Measurements from ENCODE around the gene CABLES2. TPM values are rescaled to one million over a fixed set of nuclear protein-coding genes. Genes with fewer than 3 reads are reported as not detected.

CABLES2 gene
- total and polyA plus RNA-seq, 2 donors (not counting 3 experiments of a cell fraction or from before 2014, with no cell fraction given), result 7.8 to 9.9 TPM

- no peak overlapping the region for H2AFZ ChIP-seq (ENCODE audit: low read depth, low read length)
- DNase-seq (ENCODE audit: low read depth, low spot score) (no peak), FAIRE-seq (no peak)
- CTCF ChIA-PET, result no interaction called here
- H3K79me2 ChIP-seq (ENCODE audit: control insufficient read depth, insufficient read depth, low read length), result no peaks in the 10 kb centered on the region
- H3K4me3 ChIP-seq (replicated peaks in 1 of 3; ENCODE audit: insufficient read depth in 1 of 3, low read depth in 1 of 3, low read length in 3 of 3), result no peak overlapping the region
- dilution Hi-C loops (cut with MboI; ENCODE audit: extremely low pct_ligation_motif_present, low sequenced_read_pairs) (no loop called here), intact Hi-C loops (cut with micrococcal nuclease) (no loop called here)
- H3K9me1 ChIP-seq (replicated peaks; ENCODE audit: control insufficient read depth, extremely low read depth, insufficient read depth, low read length), result no peaks in the 10 kb centered on the region
- POLR2A ChIA-PET, result no interaction called here
- no peak overlapping the region for H3K9ac ChIP-seq (replicated peaks; ENCODE audit: extremely low read depth, insufficient read depth, low read length)
- H3K4me2 ChIP-seq (ENCODE audit: insufficient read depth, low read length), result no peak overlapping the region
- H4K20me1 ChIP-seq (replicated peaks; ENCODE audit: control insufficient read depth, extremely low read depth, insufficient read depth, low read length), result no peaks in the 10 kb centered on the region
- no peaks in the 10 kb centered on the region for H3K9me3 ChIP-seq (replicated peaks; ENCODE audit: control insufficient read depth, insufficient read depth, low read length)
- H3K27ac ChIP-seq (ENCODE audit: insufficient read depth, low read depth, low read length), result no peak overlapping the region
- no peaks in the 10 kb centered on the region for H3K36me3 ChIP-seq (ENCODE audit: control insufficient read depth in 2 of 2, extremely low read depth in 1 of 2, insufficient read depth in 2 of 2, low read length in 2 of 2)
- H3K4me1 ChIP-seq (ENCODE audit: control insufficient read depth, extremely low read depth, insufficient read depth, low read length), result no peaks in the 10 kb centered on the region
- no TSS peak for BruUV-seq (replicated peaks)
- no peaks in the 10 kb centered on the region for H3K27me3 ChIP-seq (ENCODE audit: control insufficient read depth in 2 of 2, insufficient read depth in 2 of 2, low read length in 2 of 2)
- no peak for TF ChIP-seq MYC (IDR thresholded peaks at IDR 0.05; ENCODE audit: low read depth, low read length)
- TF ChIP-seq CTCF (IDR thresholded peaks at IDR 0.05; ENCODE audit: extremely low read depth in 1 of 2, insufficient read depth in 1 of 2, low read depth in 1 of 2, low read length in 2 of 2), result peak; percentile 12 to 35
Measured at GRCh38 chr20:62413896-62414481, 6.9 kb upstream of the CABLES2 start.

- Histone ChIP-seq H3K9me3 (replicated peaks; ENCODE audit: control insufficient read depth, insufficient read depth, low read length) (no peaks in the 10 kb centered on the region), H3K4me3 (replicated peaks in 1 of 3; ENCODE audit: insufficient read depth in 1 of 3, low read depth in 1 of 3, low read length in 3 of 3) (no peak overlapping the region), H4K20me1 (replicated peaks; ENCODE audit: control insufficient read depth, extremely low read depth, insufficient read depth, low read length) (no peaks in the 10 kb centered on the region), H3K36me3 (ENCODE audit: control insufficient read depth in 2 of 2, extremely low read depth in 1 of 2, insufficient read depth in 2 of 2, low read length in 2 of 2) (no peaks in the 10 kb centered on the region), H3K27ac (ENCODE audit: insufficient read depth, low read depth, low read length) (no peak overlapping the region), H3K4me1 (ENCODE audit: control insufficient read depth, extremely low read depth, insufficient read depth, low read length) (no peaks in the 10 kb centered on the region), H3K4me2 (ENCODE audit: insufficient read depth, low read length) (no peak overlapping the region), H3K9ac (replicated peaks; ENCODE audit: extremely low read depth, insufficient read depth, low read length) (no peak overlapping the region), H3K9me1 (replicated peaks; ENCODE audit: control insufficient read depth, extremely low read depth, insufficient read depth, low read length) (no peaks in the 10 kb centered on the region), H2AFZ (ENCODE audit: low read depth, low read length) (no peak overlapping the region), H3K79me2 (ENCODE audit: control insufficient read depth, insufficient read depth, low read length) (no peaks in the 10 kb centered on the region), H3K27me3 (ENCODE audit: control insufficient read depth in 2 of 2, insufficient read depth in 2 of 2, low read length in 2 of 2) (no peaks in the 10 kb centered on the region)
- FAIRE-seq (no peak), DNase-seq (ENCODE audit: low read depth, low spot score) (no peak)
- intact Hi-C loops (cut with micrococcal nuclease), result no loop called here
- CTCF ChIA-PET, result no interaction called here
- BruUV-seq (replicated peaks), result no TSS peak
- POLR2A ChIA-PET, result no interaction called here
- dilution Hi-C loops (cut with MboI; ENCODE audit: extremely low pct_ligation_motif_present, low sequenced_read_pairs), result no loop called here
- TF ChIP-seq MAX (IDR thresholded peaks at IDR 0.05; ENCODE audit: insufficient read depth, insufficient read length) (no peak), EZH2 (IDR thresholded peaks at IDR 0.05; ENCODE audit: borderline replicate concordance, low read depth, low read length, severe bottlenecking) (no peak)
Measured at GRCh38 chr20:62413025-62413570, 6.0 kb upstream of the CABLES2 start.
